ENCODE measurements around the gene RNF5.

Gene RNF5

DNA sequence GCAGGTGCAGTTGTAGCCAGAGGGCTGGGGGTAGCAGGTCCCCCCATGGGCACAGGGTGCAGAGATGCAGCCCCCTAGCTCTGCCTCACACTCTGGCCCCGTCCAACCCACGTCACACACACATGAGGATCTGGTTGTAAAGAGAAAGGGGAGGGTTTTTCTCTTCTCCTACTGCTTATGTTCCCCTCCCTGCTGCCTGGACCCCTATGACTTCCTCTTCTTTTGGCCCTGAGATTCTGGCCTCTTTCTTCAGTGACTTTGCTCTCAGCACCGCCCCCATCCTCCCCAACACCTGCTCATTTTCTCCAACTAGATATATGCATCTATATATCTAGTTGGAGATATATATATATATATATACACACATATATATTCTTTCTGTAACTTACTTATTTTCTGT, 35.9 kb downstream of the RNF5 start:
- Histone ChIP-seq H3K9me3 (ENCODE audit: control insufficient read depth, insufficient read depth, low read length) (no peaks in the 10 kb centered on the region), H3K79me2 (ENCODE audit: control insufficient read depth, low read length) (no peaks in the 10 kb centered on the region), H3K27me3 (ENCODE audit: control insufficient read depth, low read length) (no peaks in the 10 kb centered on the region), H3K36me3 (ENCODE audit: control insufficient read depth, low read length) (no peaks in the 10 kb centered on the region), H3K9me2 (replicated peaks; ENCODE audit: control insufficient read depth, low read length) (no peaks in the 10 kb centered on the region), H3K4me3 (ENCODE audit: low read length) (no peak overlapping the region), H3K27ac (ENCODE audit: low read depth, low read length) (no peak overlapping the region), H4K20me1 (ENCODE audit: control insufficient read depth, insufficient read depth, low read depth, low read length) (no peaks in the 10 kb centered on the region), H3K4me1 (ENCODE audit: control insufficient read depth, low read length) (peaks cover 6% of the 10 kb centered on the region), H3F3A (ENCODE audit: control insufficient read depth, insufficient read depth) (no peaks in the 10 kb centered on the region), H3K4me2 (ENCODE audit: low read length) (no peak overlapping the region)
- TF ChIP-seq, protein P1, sequence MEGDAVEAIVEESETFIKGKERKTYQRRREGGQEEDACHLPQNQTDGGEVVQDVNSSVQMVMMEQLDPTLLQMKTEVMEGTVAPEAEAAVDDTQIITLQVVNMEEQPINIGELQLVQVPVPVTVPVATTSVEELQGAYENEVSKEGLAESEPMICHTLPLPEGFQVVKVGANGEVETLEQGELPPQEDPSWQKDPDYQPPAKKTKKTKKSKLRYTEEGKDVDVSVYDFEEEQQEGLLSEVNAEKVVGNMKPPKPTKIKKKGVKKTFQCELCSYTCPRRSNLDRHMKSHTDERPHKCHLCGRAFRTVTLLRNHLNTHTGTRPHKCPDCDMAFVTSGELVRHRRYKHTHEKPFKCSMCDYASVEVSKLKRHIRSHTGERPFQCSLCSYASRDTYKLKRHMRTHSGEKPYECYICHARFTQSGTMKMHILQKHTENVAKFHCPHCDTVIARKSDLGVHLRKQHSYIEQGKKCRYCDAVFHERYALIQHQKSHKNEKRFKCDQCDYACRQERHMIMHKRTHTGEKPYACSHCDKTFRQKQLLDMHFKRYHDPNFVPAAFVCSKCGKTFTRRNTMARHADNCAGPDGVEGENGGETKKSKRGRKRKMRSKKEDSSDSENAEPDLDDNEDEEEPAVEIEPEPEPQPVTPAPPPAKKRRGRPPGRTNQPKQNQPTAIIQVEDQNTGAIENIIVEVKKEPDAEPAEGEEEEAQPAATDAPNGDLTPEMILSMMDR (IDR thresholded peaks at IDR 0.05; ENCODE audit: low read depth, low read length, poor library complexity, severe bottlenecking): no peak
- TF ChIP-seq EZH2phosphoT487 (IDR thresholded peaks at IDR 0.05; ENCODE audit: borderline replicate concordance, low read length): no peak

DNA sequence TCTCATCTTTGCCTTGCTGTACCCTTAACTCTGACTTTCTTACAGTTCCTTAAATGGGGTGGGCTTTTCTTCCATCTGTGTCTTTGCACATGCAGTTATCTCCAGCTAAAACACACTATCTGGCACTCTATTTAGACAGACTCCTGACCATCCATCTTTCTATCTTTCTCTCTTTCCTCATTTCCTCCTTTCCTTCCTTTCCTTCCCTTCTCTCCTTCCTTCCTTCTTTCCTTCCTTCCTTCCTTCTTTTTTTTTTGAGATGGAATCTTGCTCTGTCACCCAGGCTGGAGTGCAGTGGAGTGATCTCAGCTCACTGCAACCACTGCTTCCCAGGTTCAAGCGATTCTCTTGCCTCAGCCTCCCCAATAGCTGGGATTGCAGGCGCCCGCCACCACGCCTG, 37.4 kb downstream of the RNF5 start:
- Histone ChIP-seq H3K4me3 (ENCODE audit: low read length) (no peak overlapping the region), H3F3A (ENCODE audit: control insufficient read depth, insufficient read depth) (no peaks in the 10 kb centered on the region), H3K27me3 (ENCODE audit: control insufficient read depth, low read length) (no peaks in the 10 kb centered on the region), H3K27ac (ENCODE audit: low read depth, low read length) (no peak overlapping the region), H3K79me2 (ENCODE audit: control insufficient read depth, low read length) (no peaks in the 10 kb centered on the region), H3K4me1 (ENCODE audit: control insufficient read depth, low read length) (peaks cover 6% of the 10 kb centered on the region), H3K9me2 (replicated peaks; ENCODE audit: control insufficient read depth, low read length) (no peaks in the 10 kb centered on the region), H3K36me3 (ENCODE audit: control insufficient read depth, low read length) (no peaks in the 10 kb centered on the region), H3K4me2 (ENCODE audit: low read length) (no peak overlapping the region), H4K20me1 (ENCODE audit: control insufficient read depth, insufficient read depth, low read depth, low read length) (no peaks in the 10 kb centered on the region), H3K9me3 (ENCODE audit: control insufficient read depth, insufficient read depth, low read length) (no peaks in the 10 kb centered on the region)
- TF ChIP-seq, protein P1 (IDR thresholded peaks at IDR 0.05; ENCODE audit: low read depth, low read length, poor library complexity, severe bottlenecking): no peak
- no peak for TF ChIP-seq EZH2phosphoT487 (IDR thresholded peaks at IDR 0.05; ENCODE audit: borderline replicate concordance, low read length)

DNA sequence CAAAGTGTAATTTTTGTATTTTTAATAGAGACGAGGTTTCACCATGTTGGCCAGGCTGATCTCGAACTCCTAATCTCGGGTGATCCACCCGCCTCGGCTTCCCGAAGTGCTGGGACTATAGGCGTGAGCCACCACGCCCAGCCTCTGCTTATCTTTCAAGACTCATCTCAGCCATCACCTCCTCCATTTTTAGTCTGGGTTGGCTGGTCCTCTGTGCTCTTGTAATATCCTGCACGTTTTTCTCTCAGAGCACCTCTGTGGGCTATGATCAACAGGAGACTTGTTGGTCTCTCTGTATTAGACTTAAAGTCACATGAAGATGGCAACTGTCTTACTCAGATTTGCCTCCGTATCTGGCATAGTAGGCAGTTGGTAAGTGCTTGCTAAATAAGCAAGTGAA, 38.1 kb downstream of the RNF5 start:
- H3K9me2 ChIP-seq (replicated peaks; ENCODE audit: control insufficient read depth, low read length): no peaks in the 10 kb centered on the region
- no peak overlapping the region for H3K4me3 ChIP-seq (ENCODE audit: low read length)
- H3K36me3 ChIP-seq (ENCODE audit: control insufficient read depth, low read length): no peaks in the 10 kb centered on the region
- H3K9me3 ChIP-seq (ENCODE audit: control insufficient read depth, insufficient read depth, low read length): no peaks in the 10 kb centered on the region
- H3F3A ChIP-seq (ENCODE audit: control insufficient read depth, insufficient read depth): no peaks in the 10 kb centered on the region
- H3K27me3 ChIP-seq (ENCODE audit: control insufficient read depth, low read length): no peaks in the 10 kb centered on the region
- no peak for TF ChIP-seq EZH2phosphoT487 (IDR thresholded peaks at IDR 0.05; ENCODE audit: borderline replicate concordance, low read length)
- TF ChIP-seq, protein P1 (IDR thresholded peaks at IDR 0.05; ENCODE audit: low read depth, low read length, poor library complexity, severe bottlenecking): no peak
- no peak overlapping the region for H3K4me2 ChIP-seq (ENCODE audit: low read length)
- H3K27ac ChIP-seq (ENCODE audit: low read depth, low read length): no peak overlapping the region
- peaks cover 6% of the 10 kb centered on the region for H3K4me1 ChIP-seq (ENCODE audit: control insufficient read depth, low read length)
- H3K79me2 ChIP-seq (ENCODE audit: control insufficient read depth, low read length): no peaks in the 10 kb centered on the region
- H4K20me1 ChIP-seq (ENCODE audit: control insufficient read depth, insufficient read depth, low read depth, low read length): no peaks in the 10 kb centered on the region

DNA sequence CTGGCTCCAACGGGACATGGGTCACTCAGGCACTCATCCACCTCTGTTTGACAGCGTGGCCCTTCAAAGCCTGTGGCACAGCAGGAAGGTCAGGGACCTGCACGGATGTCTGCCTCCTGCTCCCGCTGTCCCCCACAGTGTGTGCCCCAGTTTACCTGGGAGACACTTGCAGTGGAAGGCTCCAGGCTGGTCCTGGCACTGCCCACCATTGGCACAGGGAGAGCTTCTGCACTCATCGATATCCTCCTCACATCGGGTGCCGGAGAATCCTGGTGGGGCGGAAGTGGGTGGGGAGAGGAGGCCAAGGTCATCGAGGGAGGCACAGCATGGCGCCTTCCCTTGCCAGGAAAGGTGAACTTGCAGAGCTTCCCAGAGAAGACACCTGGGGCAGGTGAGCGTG, 38.8 kb downstream of the RNF5 start:
- H3K79me2 ChIP-seq (ENCODE audit: control insufficient read depth, low read length): no peaks in the 10 kb centered on the region
- H3K4me2 ChIP-seq (ENCODE audit: low read length): no peak overlapping the region
- H3K4me1 ChIP-seq (ENCODE audit: control insufficient read depth, low read length): peaks cover 12% of the 10 kb centered on the region
- H3K4me3 ChIP-seq (ENCODE audit: low read length): no peak overlapping the region
- no peak overlapping the region for H3K27ac ChIP-seq (ENCODE audit: low read depth, low read length)
- TF ChIP-seq, protein P1 (IDR thresholded peaks at IDR 0.05; ENCODE audit: low read depth, low read length, poor library complexity, severe bottlenecking): no peak
- no peak for TF ChIP-seq EZH2phosphoT487 (IDR thresholded peaks at IDR 0.05; ENCODE audit: borderline replicate concordance, low read length)
- H3K9me3 ChIP-seq (ENCODE audit: control insufficient read depth, insufficient read depth, low read length): no peaks in the 10 kb centered on the region
- no peaks in the 10 kb centered on the region for H3K36me3 ChIP-seq (ENCODE audit: control insufficient read depth, low read length)
- no peaks in the 10 kb centered on the region for H4K20me1 ChIP-seq (ENCODE audit: control insufficient read depth, insufficient read depth, low read depth, low read length)
- no peaks in the 10 kb centered on the region for H3K9me2 ChIP-seq (replicated peaks; ENCODE audit: control insufficient read depth, low read length)
- no peaks in the 10 kb centered on the region for H3F3A ChIP-seq (ENCODE audit: control insufficient read depth, insufficient read depth)
- no peaks in the 10 kb centered on the region for H3K27me3 ChIP-seq (ENCODE audit: control insufficient read depth, low read length)
